HG02623 (cell line): Measurements from ENCODE around the gene TAOK2.
"Not testable (repeated sequence)": the region's sequence is repeated elsewhere in the genome, so short reads cannot be mapped to it uniquely, and the experiment has no call there.

ENCODE experiments used
- ATAC-seq: cut with Tn5 transposase; IDR thresholded peaks from one replicate; pipeline ENCODE4 v1.9.1; 2021; ENCODE audit warnings: moderate library complexity; ENCODE audit not compliant: unreplicated experiment

Gene TAOK2

DNA sequence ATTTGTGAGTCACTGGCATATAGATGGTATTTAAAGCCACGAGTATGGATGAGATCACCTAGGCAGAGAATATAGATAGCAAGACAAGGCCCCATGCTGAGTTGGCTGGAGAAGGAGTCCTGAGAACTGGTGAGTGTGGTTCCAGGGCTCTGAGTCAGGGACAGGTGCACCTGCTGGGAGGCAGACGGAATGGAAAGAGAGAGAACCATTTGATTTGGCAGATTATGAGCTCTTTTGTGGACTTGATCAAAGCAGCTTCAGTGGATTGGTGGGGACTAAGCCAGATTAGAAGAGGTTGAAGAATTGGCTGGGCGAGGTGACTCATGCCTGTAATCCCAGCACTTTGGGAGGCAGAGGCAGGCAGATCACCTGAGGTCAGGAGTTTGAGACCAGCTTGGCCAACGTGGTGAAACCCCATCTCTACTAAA, 45.1 kb downstream of the TAOK2 start:
- ATAC-seq: no peak

DNA sequence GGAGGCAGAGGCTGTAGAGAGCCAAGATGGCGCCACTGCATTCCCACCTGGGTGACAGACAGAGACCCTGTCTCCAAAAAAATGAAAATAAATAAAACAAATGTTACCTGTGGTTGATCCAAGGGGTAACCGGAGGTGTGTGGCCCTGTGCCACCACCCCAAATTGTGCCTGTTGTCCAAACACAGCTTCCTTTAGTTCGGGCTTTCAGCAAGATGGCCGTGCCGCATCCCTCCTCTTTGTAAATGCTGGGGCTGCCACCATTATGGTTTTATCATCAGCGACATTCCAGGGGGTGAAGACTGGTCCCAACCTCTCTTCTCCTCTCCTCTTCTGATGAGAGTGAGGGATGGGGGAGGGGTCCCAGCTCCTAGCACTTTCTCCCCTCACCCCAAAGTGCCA, 49.2 kb downstream of the TAOK2 start, which contains the start of gene C16orf92:
C16orf92 (plus strand) TSS at position 312 of the 400 bp plus-strand sequence. CDS start 143 bp downstream, outside the sequence.
- no peak for ATAC-seq

DNA sequence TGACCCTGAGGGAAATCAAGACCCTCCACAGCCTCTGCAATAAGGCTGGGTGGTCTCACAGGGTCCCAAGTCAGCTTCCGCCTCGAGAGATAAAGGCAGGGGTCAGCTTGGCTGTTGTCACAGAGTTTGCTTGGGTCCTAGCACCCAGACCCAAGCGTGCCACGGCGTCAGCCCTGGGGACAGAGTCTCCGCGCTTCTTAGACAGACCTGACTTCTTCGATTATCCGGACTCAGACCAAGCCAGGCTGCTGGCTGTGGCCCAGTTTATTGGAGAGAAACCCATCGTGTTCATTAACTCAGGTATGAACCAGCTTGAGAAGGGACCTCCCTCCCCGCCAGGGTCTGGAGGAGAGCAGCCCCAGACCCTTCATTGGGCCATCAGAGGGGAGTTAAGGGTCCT, 49.9 kb downstream of the TAOK2 start:
- ATAC-seq: no peak

DNA sequence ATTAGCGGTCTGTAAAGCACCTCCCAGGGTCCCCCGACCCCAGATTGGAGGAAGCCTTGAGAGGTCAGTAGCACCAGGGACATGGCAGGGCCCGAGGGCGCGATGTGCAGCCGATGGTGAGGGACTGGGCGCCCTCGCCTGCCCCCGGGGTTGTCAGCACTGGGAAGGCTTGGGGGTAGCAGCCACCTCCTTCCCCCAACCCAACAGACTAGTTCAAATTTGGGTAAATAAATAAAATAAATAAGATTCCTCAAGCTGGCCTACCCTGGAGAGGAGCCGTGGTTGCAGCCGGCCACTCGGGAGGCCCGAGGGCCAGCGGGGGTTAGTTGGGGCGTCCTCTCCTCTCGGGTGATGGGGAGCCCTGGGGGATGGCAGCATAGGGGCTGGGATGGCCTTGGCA, 50.8 kb downstream of the TAOK2 start:
- ATAC-seq: no peak

DNA sequence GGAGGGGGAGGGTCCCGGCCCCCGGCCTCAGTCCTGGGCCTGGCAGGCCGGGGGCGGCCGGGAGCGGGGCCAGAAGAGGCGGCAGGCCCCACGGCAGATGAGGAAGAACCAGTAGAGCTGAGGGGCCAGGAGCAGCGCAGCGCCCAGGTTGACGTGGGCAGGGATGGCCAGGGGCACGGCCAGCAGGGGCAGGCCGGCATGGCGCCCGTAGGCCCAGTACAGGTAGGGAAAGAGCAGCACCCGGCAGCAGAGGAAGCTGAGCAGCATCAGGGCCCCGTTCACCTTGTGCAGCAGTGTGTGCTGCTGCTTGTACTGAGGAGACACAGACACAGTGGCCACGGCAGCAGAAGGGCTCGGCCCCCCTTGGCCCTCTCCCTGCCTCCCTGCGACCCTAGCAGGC, 51.5 kb downstream of the TAOK2 start:
- ATAC-seq: no peak

DNA sequence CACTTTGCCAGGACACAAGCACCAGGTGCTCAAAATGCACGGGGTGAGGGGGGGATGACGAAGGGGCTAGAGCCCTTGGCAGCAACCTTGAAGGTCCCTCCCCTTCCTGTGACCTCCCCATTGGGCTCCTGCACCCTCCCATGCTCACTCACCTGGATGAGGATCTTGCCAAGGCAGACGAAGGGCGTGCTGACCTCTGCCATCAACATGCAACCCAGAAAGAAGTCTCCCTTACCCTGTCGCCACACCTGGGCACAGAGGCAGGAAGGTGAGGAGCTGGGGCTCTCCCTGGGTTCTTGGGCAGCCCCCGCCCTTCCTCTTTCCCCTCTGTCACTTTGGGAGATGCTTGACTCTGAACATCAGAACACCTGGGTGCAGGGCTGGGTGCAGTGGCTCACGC, 51.9 kb downstream of the TAOK2 start:
- no peak for ATAC-seq

DNA sequence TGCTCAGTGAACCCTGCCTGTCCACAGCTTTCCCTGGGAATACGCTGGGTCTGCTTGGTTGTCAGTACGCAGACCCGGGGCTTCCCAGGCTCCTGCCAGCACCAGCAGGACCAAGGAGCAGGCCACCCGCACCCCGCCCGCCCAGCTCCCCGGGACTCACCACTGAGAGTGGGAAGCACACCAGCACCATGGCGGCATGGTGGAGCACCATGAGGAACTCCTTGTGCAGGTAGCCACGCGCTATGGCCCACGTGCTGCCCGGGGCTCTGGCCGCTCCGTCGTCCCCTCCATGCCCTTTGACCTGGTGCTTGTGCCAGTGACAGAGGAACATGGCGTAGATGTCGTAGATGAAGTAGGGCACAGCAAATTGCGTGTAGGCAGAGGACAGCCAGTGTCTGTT, 52.8 kb downstream of the TAOK2 start:
- ATAC-seq: no peak

DNA sequence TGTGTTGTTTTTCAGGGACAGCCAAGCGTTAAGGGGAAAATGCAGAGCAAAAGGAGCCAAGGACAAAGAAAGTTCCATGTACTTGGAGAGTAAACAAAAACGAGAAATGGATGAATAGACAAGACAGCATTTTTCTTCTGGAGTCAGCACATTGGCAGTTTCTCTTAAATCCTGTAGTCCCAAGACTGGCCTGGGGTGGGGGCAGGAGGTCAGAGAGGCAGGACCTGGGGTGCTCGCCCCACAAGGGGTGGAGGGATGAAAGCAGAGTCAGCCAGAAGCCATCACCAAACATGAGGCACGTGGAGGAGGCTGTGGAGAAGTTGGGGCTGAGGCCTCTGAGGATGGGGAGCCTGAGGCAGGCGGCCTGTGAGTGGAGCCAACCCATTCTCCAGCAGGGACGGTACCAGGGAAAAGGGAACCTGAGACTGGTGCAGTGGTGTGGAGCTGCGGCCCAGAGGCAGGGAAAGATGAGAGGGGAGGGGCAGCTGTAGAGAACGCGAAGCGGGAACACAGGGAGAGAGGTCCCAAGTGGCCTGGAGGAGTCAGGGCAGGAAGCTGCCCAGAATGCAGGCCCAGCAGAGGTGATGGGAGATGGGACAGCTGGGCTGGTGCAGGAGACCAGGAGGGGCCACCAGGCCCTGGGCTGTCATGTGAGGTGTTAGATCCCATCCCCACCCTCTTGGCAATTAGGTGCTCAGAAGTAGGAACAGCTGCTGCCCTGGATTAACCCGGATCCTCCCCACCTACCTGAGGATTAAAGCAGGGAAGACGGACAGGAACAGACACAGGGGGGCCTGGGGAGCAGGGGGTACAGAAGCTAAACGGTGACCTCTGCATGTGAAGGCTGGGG, 54.1 kb downstream of the TAOK2 start:
- ATAC-seq: no peak

DNA sequence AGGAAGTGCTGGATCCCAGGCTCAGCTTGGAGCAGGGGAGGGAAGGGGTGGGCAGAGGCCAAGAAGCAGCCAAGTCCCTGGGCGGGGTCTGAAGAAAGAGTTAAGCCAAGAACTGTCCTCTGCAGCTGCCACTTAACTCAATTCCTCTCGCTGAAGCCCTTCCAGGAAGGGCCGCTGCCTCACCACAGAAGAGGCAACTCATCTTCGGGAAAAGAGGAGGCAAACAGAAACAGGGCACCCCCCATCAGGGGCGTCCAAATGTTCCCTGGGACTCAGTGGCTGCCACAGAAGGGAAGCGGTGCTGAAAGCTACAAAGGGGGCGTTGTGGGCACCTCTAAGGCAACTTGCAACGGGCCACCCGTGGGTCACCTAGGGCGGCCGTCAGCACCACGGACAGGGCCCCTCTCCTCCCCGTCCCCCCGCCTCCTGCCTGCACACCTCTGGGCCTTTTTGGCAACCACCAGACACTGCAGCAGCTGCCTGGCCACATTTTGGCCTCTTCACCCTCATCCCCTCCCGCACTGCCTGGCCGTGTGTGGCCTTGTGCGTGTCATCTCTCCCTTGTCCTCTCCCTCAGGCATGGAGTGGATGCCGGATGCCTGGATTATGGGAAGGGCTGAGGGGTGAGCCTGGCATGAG, 54.9 kb downstream of the TAOK2 start:
- ATAC-seq: no peak

DNA sequence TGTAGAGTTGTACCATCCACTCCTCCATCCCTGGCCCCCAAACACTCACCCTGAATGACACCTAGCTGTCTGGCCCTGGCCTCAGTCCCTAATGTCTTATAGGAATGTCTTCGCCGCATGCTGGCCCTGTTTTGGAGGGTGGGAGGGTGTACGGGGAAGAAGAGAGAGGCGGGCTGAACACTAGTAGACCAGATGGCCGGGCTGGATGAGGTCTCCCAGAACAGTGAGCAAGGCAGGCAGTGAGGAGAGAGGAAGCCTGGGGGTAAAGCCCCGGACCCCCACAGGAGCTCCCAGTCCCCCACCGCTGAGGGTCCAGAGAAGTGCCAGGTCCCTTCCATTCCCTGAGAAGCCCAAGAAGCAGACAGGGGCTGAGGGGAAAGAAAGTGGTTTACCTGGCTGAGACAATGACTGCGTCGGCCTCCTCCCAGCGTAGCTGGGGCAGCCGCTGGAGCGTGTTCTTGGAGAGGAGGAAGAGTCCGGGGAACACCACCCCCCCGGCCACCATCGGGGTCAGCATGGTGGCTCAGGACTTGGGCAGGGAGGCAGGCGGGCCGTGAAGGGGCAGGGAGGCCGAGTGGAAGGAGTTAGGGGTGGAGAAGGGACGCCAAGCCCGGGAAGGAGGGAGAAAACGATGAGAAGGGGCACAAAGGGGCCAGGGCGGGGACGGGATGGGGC, 56.5 kb downstream of the TAOK2 start:
- ATAC-seq: no peak

DNA sequence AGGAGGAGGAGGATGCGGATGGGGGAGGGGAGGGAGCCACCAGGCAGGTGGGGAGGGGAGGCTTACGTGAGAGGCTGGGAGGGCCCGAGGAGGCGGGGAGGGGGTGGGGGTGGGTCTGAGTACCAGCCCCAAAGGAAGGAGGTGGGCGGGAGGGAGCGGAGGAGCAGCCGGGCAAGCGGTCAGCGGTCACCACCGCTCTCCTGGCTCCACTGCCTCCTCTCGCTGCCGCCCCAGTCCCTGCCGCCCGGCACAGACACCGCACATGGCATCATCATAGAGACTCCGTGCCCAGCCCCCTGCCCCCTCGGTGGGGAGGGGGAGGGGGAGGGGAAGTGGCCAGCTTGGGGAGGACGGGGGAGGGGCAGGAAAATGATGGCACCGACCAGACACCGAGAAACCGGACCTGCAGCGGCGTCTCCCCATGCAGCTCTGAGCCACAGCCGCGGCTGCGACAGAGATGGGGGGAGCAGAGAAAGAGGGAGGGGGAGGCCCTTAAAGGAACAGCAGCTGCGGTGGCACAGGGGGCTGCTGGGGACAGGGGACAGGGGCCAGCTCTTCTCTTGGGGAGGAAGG, 57.3 kb downstream of the TAOK2 start, which contains the start of gene TLCD3B:
TLCD3B (minus strand) TSS at position 431 of the 573 bp plus-strand sequence. CDS start 744 bp downstream, outside the sequence.
- ATAC-seq: no peak

DNA sequence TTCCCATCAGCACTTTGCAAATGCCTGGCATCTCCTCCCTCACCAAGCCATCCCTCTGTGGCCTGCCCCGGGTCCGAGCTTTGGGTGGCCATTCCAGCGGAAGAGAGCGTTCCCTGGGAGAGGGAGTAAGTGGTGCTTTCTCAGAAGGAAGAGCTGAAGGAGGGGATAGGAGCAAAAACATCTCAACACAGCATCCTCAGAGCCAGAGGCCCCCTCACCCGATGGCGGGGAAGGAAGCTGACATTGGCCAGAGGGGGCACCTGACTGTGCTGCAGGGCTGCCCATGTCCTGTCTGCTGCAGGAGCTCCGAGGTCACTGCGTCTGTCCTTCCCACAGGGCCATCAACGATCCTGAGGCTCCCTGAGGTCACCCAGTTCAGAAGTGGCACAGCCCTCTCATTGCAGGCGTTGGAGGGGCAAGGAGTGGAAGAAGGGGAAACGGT, 57.8 kb downstream of the TAOK2 start:
- no peak for ATAC-seq

DNA sequence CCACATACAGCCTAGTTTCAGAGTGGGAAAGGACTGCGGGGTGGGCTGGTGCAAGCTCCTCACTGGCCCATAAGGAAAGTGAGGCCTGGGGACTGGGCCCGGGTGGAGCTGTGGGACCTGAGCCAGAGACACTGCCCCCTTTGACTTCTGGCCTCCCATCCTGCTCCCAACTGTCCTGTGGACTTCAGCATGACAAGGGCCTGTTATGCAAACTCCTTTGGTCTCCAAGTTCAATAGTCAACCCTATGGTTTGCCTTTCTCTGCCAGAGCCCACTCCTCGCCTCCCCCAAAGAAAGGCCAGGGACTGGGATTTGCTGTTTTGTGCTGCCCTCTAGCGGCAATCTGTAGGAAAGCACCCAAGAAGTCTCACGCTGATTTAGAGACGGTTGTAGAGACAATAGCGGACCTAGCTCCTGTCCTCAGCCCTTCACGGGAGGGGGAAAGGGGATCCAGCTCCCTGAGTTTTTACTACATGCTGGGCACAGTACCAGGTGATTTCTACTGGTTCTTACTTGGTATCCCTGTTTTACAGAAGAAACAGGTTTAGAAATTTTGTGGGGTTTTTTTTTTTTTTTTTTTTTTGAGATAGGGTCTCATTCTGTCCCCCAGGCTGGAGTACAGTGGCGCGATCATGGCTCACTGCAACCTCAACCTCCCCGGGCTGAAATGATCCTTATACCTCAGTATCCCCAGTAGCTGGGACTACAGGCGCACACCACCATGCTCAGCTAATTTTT, 58.6 kb downstream of the TAOK2 start:
- no peak for ATAC-seq

DNA sequence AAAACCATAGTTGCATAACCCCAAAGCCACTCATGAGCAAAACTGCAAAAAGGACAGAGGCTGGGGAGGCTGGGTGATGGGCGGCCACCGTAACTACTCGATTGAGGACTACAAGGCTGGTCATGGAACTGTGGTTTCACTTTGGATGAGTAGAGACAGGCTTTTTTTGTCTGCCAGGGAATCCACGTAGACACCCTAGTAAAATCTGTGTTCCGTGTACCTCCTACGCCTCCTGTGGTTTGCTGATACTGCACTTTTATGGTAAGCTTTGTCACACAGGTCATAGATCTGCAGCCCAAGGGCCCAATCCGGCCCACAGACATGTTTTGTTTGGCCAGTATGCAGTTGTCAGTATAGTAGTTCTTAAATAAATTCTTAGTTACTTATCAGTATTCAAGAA, 59.6 kb downstream of the TAOK2 start:
- ATAC-seq: no peak

DNA sequence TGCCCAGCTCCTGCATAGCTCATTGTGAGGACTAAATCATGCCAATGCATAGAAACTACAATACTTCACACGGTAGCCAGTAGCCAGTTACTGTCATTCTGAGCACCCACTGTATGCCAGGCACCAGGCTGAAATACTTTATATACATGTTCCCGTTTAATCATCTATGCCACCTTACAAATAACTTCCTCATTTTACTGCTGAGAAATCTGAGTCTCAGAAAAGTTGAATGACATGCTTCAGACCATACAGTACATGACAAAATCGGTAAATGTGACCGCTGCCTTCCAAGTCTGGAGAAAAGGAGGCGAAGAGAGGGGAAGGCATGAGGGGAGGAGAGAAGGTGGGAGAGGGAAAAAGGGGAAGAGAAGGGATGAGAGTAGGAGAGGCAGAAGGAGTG, 66.6 kb downstream of the TAOK2 start:
- no peak for ATAC-seq

DNA sequence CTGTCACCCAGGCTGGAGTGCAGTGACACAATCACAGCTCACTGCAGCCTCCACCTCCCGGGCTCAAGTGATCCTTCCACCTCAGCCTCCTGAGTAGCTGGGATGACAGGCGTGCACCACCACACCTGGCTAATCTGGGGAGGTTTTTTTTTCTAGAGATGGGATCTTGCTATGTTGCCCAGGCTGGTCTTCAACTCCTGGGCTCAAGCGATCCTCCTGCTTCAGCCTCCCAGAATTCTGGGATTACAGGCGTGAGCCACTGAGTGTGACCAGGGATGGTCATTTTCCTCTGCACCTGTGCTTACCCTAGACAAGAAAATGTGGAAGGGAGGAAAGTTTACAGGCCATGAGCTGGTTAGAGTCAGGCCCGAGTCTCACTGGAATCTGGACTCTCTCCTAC, 67.0 kb downstream of the TAOK2 start:
- not testable (repeated sequence) for ATAC-seq

DNA sequence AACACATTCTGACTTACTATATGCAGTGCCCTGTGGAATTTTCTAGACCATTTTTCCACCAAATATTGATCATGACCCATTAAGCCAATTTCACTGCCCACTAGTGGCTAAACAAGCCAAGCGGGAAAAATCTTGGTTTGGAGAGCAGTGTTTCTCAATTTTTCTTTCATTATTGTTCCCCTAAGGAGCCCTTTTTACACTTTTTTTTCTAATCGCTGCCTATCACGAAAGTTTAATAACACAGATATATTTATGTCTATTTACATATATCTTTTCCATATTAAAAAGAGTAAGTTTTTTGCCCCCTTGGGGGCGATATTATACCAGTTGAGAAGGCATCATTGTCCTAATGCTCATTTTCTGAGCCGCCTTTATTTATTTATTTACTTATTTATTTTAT, 68.2 kb downstream of the TAOK2 start:
- no peak for ATAC-seq
